Hepatocyte (in vitro differentiated cells): ENCODE results near the gene CELF4.

ENCODE experiments used
- CTCF ChIP-seq: fragments of 200-600 bp; sonication (generic); IDR thresholded peaks from 2 replicates; pipeline ENCODE4 v1.5.1; 2016; ENCODE audit warnings: antibody characterized with exemption, mild to moderate bottlenecking; ENCODE audit not compliant: poor library complexity
- EZH2 ChIP-seq: fragments of 200-600 bp; sonication (generic); IDR thresholded peaks from 2 replicates; pipeline ENCODE4 v1.6.1; 2016; ENCODE audit warnings: antibody characterized with exemption, mild to moderate bottlenecking, borderline replicate concordance
- EZH2phosphoT487 ChIP-seq: fragments of 200-600 bp; sonication (generic); IDR thresholded peaks from one replicate; pipeline ENCODE4 v1.6.1; 2018; ENCODE audit warnings: antibody characterized with exemption, mild to moderate bottlenecking, low read depth, moderate library complexity; ENCODE audit not compliant: unreplicated experiment, severe bottlenecking

- TF ChIP-seq CTCF (no peak), EZH2 (no peak), EZH2phosphoT487 (no peak)
Measured at GRCh38 chr18:37465958-37466357, 99.6 kb downstream of the CELF4 start.
